Measurements from ENCODE around the gene ICAM4.

Gene ICAM4

GRCh38 chr19:10290876-10291553 lies 4.3 kb downstream of the ICAM4 start:
- DNase-seq (ENCODE audit: low spot score) = no peak

DNA sequence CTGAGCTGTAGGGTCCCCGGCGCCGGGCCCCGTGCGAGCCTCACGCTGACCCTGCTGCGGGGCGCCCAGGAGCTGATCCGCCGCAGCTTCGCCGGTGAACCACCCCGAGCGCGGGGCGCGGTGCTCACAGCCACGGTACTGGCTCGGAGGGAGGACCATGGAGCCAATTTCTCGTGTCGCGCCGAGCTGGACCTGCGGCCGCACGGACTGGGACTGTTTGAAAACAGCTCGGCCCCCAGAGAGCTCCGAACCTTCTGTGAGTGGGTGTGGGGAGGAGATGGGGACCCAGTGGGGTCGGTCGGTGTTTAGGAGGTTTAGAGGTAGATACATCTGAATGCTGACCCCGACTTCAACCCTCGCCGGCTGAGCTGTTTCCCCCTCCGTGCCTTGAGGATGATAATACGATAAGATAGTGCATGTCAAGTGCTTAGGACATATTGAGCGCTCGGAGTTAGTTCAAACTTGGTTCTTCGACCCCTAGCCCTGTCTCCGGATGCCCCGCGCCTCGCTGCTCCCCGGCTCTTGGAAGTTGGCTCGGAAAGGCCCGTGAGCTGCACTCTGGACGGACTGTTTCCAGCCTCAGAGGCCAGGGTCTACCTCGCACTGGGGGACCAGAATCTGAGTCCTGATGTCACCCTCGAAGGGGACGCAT lies 4.9 kb downstream of the ICAM4 start:
- DNase-seq (ENCODE audit: low spot score) = no peak

DNA sequence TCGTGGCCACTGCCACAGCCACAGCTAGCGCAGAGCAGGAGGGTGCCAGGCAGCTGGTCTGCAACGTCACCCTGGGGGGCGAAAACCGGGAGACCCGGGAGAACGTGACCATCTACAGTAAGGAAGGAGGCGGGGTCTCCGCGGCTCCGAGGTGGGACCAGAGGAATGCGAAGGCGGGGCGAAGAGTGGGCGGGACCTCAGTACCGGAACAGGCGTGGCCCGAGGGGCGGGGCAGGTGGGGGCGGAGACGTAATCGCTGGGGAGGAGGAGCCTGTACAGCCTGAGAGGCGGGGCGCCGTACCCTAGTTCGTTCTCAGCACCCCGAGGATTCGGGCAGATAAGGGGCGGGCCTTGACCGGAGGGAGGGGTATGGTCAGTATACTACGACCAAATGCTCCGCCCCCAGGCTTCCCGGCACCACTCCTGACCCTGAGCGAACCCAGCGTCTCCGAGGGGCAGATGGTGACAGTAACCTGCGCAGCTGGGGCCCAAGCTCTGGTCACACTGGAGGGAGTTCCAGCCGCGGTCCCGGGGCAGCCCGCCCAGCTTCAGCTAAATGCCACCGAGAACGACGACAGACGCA lies 5.5 kb downstream of the ICAM4 start:
- DNase-seq (ENCODE audit: low spot score) = no peak

- DNase-seq (ENCODE audit: low spot score) = no peak
These were observed 6.3 kb downstream of the ICAM4 start for GRCh38 chr19:10292789-10293636.

- DNase-seq (ENCODE audit: low spot score) = no peak
These were observed 7.0 kb downstream of the ICAM4 start for GRCh38 chr19:10293637-10294367.

- DNase-seq (ENCODE audit: low spot score) = no peak
These were observed 7.6 kb downstream of the ICAM4 start for GRCh38 chr19:10294368-10294697.

GRCh38 chr19:10295305-10295846 lies 8.6 kb downstream of the ICAM4 start:
- DNase-seq (ENCODE audit: low spot score) = no peak

DNA sequence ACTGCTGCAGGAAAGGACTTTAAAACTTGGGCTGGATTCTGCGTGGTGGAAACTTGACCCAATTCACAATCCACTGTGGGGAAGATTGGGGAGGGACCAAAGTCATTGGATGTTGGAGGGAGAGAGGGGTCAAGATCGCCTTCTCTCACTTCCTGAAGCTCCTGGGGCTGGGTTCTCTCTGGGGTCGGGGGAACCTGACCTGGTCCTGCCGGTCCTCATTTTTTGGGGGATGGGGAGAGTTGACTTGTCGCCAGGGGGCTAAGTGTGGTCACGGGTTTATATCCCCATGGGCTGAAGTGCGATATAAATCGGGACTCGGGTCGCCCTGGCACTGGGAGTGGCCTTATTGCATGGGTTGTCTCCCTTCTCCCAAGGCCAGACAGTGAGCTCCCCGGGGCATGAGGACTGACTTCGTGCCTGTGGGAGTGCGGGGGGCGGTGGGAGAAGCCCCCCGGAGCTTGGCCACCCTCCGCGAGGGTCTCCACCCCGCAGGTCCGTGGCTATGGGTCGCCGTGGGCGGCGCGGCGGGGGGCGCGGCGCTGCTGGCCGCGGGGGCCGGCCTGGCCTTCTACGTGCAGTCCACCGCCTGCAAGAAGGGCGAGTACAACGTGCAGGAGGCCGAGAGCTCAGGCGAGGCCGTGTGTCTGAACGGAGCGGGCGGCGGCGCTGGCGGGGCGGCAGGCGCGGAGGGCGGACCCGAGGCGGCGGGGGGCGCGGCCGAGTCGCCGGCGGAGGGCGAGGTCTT lies 9.3 kb downstream of the ICAM4 start:
- DNase-seq (ENCODE audit: low spot score) = no peak

DNA sequence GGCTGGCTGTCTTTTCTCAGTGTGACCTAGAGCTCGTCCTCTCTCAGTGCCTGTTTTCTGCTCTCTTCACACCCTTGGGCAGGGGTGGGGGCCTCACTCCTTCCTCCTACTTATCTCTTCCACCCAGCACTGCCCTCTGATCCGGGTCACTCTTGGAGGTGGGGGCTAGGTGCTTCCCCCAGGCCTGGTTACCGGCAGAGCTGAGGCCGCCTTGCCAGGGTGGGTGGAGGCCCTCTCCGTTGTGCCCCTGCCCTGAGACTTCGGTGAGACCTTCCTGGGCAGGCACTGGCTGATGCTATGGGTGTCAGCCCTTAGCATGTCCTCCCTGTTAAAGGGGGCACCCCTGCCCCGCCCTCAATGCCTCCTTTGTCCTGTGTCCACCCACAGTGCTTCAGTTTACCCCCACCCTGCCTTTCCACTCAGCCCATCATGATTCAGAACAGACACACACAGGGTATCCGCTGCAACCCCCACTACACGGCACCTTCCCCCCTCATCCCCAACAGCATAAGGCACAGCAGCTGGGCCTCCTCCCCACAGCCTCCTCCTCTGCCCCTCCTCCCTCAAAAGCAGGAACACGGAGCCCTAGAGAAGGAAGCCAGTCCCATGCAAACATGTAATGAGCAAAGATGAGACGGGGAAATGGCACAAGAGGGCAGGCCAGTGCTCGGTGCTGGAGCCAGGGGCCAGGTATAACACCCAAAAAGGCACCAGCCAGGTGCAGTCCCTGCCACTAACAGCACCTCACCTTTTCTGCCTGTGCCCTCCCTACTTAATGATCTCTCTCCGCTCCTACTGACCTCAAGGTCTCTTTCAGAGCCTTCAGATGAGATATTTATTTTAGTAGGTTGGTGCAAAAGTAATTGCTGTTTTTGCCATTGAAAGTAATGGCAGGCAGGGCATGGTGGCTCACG lies 13.0 kb downstream of the ICAM4 start:
- no peak for DNase-seq (ENCODE audit: low spot score)

- peak; percentile 37 for DNase-seq (ENCODE audit: low spot score)
These were observed 18.5 kb downstream of the ICAM4 start for GRCh38 chr19:10305139-10305806.

GRCh38 chr19:10306327-10306726 lies 19.6 kb downstream of the ICAM4 start:
- no peak for DNase-seq (ENCODE audit: low spot score)

GRCh38 chr19:10309423-10309822 lies 22.7 kb downstream of the ICAM4 start, which contains the start of gene ZGLP1:
TSS of gene ZGLP1 (minus strand) at chr19:10309815.
- DNase-seq (ENCODE audit: low spot score) = no peak

DNA sequence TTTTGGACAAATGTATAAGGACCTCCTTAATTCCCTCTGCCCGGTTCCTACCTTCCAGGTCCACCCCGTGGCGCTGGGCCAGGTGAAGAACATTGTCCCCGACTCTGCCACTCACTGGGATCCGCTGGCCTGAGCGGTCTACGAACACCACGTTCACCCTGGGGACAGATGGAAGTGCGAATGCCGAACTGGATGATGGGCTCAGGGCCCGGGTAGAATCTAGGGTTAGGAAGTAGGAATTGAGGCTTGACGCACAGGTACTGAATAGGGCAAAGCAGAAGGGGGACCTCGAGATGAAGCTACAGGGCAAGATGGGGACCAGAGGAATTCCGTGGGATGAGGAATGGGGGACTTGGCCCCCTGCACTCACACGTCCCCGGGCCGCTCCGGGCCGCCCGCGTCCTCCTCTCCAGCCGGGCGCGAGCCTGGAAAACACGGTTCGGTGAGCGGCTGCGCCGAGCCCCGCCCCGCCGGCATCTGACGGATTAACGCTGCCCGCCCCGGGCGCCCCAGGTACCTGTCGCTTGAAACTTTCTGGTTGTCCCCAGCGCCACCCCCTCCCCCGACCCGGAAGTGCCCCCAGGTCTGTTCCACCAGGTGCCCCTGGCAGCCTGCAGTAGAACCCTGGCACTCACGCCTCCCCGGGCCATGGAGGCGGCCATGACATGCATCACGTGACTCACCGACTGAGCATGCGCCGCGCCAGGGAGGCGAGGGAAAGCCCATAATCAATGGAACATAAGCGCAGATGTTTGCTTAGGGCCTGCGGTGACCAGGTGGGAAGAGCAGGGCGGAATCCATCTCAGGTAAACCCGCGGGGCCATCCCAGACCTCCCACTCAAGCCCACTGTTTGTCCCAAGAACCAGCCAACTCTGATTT lies 28.8 kb downstream of the ICAM4 start, which contains the start of gene FDX2:
Gene FDX2, minus strand, starts transcription at position 681 of the 880 bp plus-strand sequence. Its CDS starts 19 bp downstream, at position 662.
- peak; percentile 75 for DNase-seq (ENCODE audit: low spot score)

DNA sequence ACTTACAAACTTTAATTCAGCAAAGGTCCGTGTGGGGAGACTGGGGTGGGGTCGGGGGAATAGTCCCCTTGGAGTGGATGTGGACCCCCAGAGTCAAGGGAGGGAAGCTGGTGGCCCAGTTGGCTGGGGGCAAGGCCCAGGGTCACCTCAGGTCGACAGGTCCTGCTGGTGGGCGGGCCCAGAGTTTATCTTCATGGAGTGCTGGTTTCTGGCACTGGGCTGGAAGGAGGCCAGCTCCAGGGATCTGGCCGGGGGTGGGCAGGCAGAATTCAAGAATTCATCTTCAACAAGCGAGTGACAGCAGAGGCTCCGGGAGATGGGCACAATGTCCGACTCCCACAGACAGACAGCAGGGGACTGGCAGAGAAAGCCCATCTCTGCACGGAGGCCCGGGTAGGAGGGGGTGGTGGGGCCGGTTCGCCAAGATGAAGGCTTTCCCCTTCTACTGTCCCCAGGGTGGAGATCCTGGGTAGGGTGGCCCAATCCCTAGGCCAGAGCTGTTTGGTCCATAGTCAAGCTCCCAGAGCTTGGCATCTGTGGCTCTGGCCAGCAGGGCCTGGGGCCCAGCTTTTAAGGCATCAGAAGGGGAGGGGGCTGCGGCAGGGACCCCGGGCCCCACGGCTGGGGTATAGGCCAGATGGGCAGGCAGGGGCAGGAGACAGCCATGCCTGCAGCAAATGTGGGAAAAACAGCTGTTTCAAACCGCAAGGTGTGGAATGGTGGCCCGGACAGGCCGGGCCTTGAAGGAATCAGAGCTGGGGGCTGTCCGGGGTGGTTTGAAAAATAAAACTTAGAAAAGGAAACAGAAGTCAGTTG lies 29.7 kb downstream of the ICAM4 start:
- DNase-seq (ENCODE audit: low spot score) = no peak

DNA sequence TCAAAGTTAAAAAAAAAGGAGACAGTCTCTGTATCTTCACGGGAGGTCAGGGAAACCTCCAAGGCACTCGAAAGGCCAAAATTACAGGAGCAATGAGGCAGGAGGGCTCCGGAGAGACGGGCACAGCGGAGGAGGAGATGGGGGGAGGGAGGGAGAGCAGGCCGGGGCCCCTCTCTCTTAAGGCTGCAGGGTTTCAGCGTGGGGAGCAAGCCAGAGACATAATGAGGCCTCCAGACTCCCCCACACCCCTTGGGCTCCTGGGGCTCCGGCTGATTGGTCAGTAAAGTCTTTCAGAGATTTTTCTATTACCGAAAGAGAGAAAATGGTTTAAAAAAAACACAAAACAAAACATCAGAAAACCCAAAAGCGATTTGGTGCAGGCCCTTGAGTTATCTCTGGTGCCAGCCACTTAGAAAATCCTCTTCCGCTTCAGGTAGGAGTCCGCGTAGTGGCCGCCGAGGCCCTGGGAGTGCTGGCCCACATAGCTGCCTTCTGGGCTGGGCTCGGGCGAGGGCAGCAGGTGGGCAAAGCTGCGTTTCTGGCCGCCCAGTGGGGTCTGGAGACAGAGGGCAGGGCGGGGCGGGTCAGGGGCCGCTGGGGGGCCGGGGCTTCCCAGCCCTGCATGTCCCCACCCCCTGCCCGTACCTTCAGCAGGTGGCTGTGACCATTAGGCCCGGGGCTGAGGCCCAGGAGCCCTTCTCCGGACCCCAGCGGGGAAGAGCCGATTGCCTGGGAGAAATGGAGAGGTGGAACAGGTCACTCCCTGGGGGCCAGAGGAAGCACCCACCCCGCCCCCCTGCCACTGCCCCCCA lies 30.5 kb downstream of the ICAM4 start:
- DNase-seq (ENCODE audit: low spot score) = no peak

GRCh38 chr19:10317857-10318462 lies 31.2 kb downstream of the ICAM4 start:
- DNase-seq (ENCODE audit: low spot score) = no peak

All from pons (tissue), 1 donor.